Fibroblast of lung (primary cell): ENCODE measurements around the gene CPA4. TPM values are rescaled to one million over a fixed set of nuclear protein-coding genes. Genes with fewer than 3 reads are reported as not detected.

Experiments used
- DNase-seq, 2 donors: peaks; one replicate each; pipeline versions ENCODE4 v3.0.0 to v3.0.0-alpha.2; 2010; ENCODE audit warnings: low read depth in 2 of 2
- H2AFZ ChIP-seq: 2 replicates; pipeline ENCODE4 v1.5.1; 2012; ENCODE audit warnings: low read length, control low read depth, inconsistent platforms
- H3K27ac ChIP-seq: 2 replicates; pipeline ENCODE4 v1.5.1; 2011; ENCODE audit warnings: low read length, control low read depth; ENCODE audit not compliant: insufficient read depth
- H3K27me3 ChIP-seq: 2 replicates; pipeline ENCODE4 v1.5.1; 2011; ENCODE audit warnings: mild to moderate bottlenecking, low read length; ENCODE audit not compliant: control insufficient read depth, insufficient read depth
- H3K36me3 ChIP-seq: 2 replicates; pipeline ENCODE4 v1.5.1; 2011; ENCODE audit warnings: low read length; ENCODE audit not compliant: control insufficient read depth, insufficient read depth
- H3K4me1 ChIP-seq: 2 replicates; pipeline ENCODE4 v1.5.1; 2011; ENCODE audit warnings: low read length; ENCODE audit not compliant: control insufficient read depth, insufficient read depth; ENCODE audit errors: extremely low read depth
- H3K4me2 ChIP-seq: 2 replicates; pipeline ENCODE4 v1.5.1; 2011; ENCODE audit warnings: low read length, control low read depth; ENCODE audit not compliant: insufficient read depth; ENCODE audit errors: extremely low read depth
- H3K4me3 ChIP-seq, 4 experiments: fragments of 200-600 bp in 1 of 4; sonication (generic) in 1 of 4; replicated peaks in 1 of 4; 2 replicates each; pipeline ENCODE4 v1.5.1; 2011 to 2016; ENCODE audit warnings: low read length in 4 of 4, low read depth in 3 of 4, mild to moderate bottlenecking in 3 of 4, control low read depth in 2 of 4, inconsistent platforms in 1 of 4, mixed read lengths in 1 of 4; ENCODE audit not compliant: insufficient read depth in 1 of 4; ENCODE audit errors: control extremely low read depth in 1 of 4
- H3K79me2 ChIP-seq: 2 replicates; pipeline ENCODE4 v1.5.1; 2012; ENCODE audit warnings: mild to moderate bottlenecking, low read length, inconsistent platforms; ENCODE audit not compliant: control insufficient read depth, insufficient read depth
- H3K9ac ChIP-seq: 2 replicates; pipeline ENCODE4 v1.5.1; 2011; ENCODE audit warnings: mild to moderate bottlenecking, low read length, control low read depth; ENCODE audit not compliant: insufficient read depth
- H3K9me3 ChIP-seq: 2 replicates; pipeline ENCODE4 v1.5.1; 2012; ENCODE audit warnings: low read depth, low read length; ENCODE audit not compliant: control insufficient read depth, insufficient read depth
- H4K20me1 ChIP-seq: 2 replicates; pipeline ENCODE4 v1.5.1; 2011; ENCODE audit warnings: low read length; ENCODE audit not compliant: control insufficient read depth, insufficient read depth; ENCODE audit errors: extremely low read depth
- EZH2 ChIP-seq: IDR thresholded peaks from 2 replicates; pipeline ENCODE4 v1.5.1; 2012; ENCODE audit warnings: low read length, control low read depth, mild to moderate bottlenecking; ENCODE audit errors: missing control alignments
- polyA plus RNA-seq, 2 donors: library from polyadenylated mRNA; depleted of rRNA in 1 of 2; stranded (reverse) in 1 of 2; unstranded in 1 of 2; fragments of >200 nt; gene quantifications; 2 replicates each; pipeline ENCODE4 v1.2.1, GENCODE V29; 2011 to 2012; ENCODE audit warnings: missing spikeins in 1 of 2
- total RNA-seq: library from RNA; depleted of rRNA; stranded (reverse); fragments of >200 nt; gene quantifications from 2 replicates; pipeline ENCODE4 v1.2.1, GENCODE V29; 2014
- TF ChIP-seq, protein P1 (sequence below), 2 donors: IDR thresholded peaks in 1 of 2; conservative IDR thresholded peaks in 1 of 2; 1 replicate in 1 of 2; 2 replicates in 1 of 2; pipeline ENCODE4 v1.5.1; 2011 to 2012; ENCODE audit warnings: low read length in 2 of 2, control low read depth in 1 of 2, inconsistent platforms in 1 of 2, low read depth in 1 of 2, mild to moderate bottlenecking in 1 of 2

The CPA4 gene
- total and polyA plus RNA-seq, 2 donors (not counting 1 experiment from before 2014, with no cell fraction given), result 6.4 to 48.3 TPM

DNA sequence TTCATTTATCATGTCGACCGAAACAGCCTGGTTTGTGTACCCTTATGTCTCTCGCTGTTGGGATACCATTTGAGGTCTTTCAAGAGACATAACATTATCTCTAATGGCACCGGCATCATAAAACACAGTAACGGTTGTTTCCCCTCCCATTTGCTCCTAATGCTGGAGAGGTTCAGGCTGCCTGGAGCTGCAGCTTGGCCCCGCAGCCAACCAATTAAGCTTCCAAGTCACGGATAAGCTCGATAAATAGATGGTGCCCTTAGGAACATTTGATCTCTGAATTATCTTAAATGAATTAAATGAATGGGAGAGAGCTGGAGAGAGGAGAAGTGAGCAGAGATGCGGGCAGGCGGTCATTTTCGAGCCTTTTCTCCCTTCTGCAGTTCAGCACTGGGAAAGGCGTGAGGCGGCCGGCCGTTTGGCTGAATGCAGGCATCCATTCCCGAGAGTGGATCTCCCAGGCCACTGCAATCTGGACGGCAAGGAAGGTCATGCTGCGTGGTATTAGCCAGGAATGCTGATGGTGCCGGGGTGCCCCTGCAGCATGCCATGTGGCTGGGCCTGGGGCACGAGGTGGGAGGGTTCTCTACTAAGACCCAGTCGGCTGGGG is 12.6 kb downstream of the CPA4 start:
- H3K79me2 ChIP-seq, result no peaks in the 10 kb centered on the region
- DNase-seq, result no peak
- no peaks in the 10 kb centered on the region for H3K9me3 ChIP-seq
- peaks cover 2% of the 10 kb centered on the region for H3K36me3 ChIP-seq
- H3K9ac ChIP-seq, result no peak overlapping the region
- H3K4me3 ChIP-seq, result no peak overlapping the region
- H3K27me3 ChIP-seq, result no peaks in the 10 kb centered on the region
- H2AFZ ChIP-seq, result no peak overlapping the region
- TF ChIP-seq, protein P1, sequence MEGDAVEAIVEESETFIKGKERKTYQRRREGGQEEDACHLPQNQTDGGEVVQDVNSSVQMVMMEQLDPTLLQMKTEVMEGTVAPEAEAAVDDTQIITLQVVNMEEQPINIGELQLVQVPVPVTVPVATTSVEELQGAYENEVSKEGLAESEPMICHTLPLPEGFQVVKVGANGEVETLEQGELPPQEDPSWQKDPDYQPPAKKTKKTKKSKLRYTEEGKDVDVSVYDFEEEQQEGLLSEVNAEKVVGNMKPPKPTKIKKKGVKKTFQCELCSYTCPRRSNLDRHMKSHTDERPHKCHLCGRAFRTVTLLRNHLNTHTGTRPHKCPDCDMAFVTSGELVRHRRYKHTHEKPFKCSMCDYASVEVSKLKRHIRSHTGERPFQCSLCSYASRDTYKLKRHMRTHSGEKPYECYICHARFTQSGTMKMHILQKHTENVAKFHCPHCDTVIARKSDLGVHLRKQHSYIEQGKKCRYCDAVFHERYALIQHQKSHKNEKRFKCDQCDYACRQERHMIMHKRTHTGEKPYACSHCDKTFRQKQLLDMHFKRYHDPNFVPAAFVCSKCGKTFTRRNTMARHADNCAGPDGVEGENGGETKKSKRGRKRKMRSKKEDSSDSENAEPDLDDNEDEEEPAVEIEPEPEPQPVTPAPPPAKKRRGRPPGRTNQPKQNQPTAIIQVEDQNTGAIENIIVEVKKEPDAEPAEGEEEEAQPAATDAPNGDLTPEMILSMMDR (conservative IDR thresholded peaks at IDR 0.05 in 1 of 2, IDR thresholded peaks at IDR 0.05 in 1 of 2; ENCODE audit: low read depth in 1 of 2, low read length in 2 of 2), result no peak
- no peak for TF ChIP-seq EZH2
- H4K20me1 ChIP-seq, result no peaks in the 10 kb centered on the region
- H3K4me2 ChIP-seq, result no peak overlapping the region
- H3K4me1 ChIP-seq, result no peaks in the 10 kb centered on the region
- no peak overlapping the region for H3K27ac ChIP-seq

DNA sequence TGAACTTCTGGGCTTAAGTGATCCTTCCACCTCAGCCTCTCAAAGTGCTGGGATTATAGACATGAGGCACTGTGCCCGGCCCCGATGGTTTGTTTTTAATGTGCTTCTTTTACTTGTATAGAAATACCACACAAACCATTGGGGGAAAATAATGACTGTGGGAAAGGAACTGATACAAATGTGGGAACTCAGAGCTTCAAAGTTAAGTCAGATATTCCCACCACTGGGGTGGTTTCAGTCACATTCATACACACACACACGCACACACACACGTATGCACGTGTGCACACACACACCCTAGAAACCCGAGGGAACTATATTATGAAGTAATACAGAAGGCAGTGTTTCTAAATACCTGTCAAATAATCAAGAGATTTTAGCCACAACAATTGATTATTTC is 17.0 kb downstream of the CPA4 start:
- H3K36me3 ChIP-seq, result peaks cover 2% of the 10 kb centered on the region
- H3K79me2 ChIP-seq, result no peaks in the 10 kb centered on the region
- H3K9me3 ChIP-seq, result no peaks in the 10 kb centered on the region
- no peaks in the 10 kb centered on the region for H3K4me1 ChIP-seq
- H3K27ac ChIP-seq, result no peak overlapping the region
- H3K4me2 ChIP-seq, result no peak overlapping the region
- H3K4me3 ChIP-seq, result no peak overlapping the region
- H3K9ac ChIP-seq, result no peak overlapping the region
- no peaks in the 10 kb centered on the region for H3K27me3 ChIP-seq
- no peak for DNase-seq
- H4K20me1 ChIP-seq, result no peaks in the 10 kb centered on the region
- H2AFZ ChIP-seq, result no peak overlapping the region
- TF ChIP-seq EZH2, result no peak
- TF ChIP-seq, protein P1 (conservative IDR thresholded peaks at IDR 0.05 in 1 of 2, IDR thresholded peaks at IDR 0.05 in 1 of 2; ENCODE audit: low read depth in 1 of 2, low read length in 2 of 2), result no peak

DNA sequence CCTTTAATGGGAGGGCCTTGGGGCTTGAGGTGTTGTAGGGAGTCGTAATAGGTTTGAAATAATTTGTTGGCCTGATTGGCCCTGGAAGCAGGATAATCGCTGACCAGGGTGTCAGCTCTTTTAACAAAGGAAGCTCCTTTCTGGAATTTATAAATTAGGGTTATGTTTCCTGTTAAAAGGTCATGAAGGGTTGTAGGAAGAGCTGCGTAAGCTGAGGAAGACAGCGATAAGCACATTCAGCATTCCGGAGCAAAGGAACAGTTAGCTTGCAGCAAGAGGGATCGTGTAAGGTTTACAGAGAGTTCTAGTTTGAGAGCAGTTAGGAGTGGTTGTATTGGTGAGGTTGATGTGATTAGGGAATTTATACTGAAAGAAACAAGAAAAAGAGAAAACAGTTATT is 21.3 kb downstream of the CPA4 start:
- H3K27ac ChIP-seq, result no peak overlapping the region
- H3K4me2 ChIP-seq, result no peak overlapping the region
- H3K9me3 ChIP-seq, result no peaks in the 10 kb centered on the region
- TF ChIP-seq EZH2, result no peak
- TF ChIP-seq, protein P1 (conservative IDR thresholded peaks at IDR 0.05 in 1 of 2, IDR thresholded peaks at IDR 0.05 in 1 of 2; ENCODE audit: low read depth in 1 of 2, low read length in 2 of 2), result no peak
- no peak overlapping the region for H3K4me3 ChIP-seq
- H4K20me1 ChIP-seq, result no peaks in the 10 kb centered on the region
- no peaks in the 10 kb centered on the region for H3K4me1 ChIP-seq
- no peak for DNase-seq
- no peaks in the 10 kb centered on the region for H3K36me3 ChIP-seq
- no peak overlapping the region for H2AFZ ChIP-seq
- H3K9ac ChIP-seq, result no peak overlapping the region
- H3K27me3 ChIP-seq, result no peaks in the 10 kb centered on the region
- H3K79me2 ChIP-seq, result no peaks in the 10 kb centered on the region
